Vagina (tissue), 2 donors: ENCODE measurements around the gene HDAC8.

Experiments used
- POLR2A ChIP-seq, 2 donors: fragments of 450-650 bp; IDR thresholded peaks; one replicate each; pipeline ENCODE4 v1.6.1; 2017; ENCODE audit warnings: antibody characterized with exemption in 2 of 2, mild to moderate bottlenecking in 2 of 2, moderate library complexity in 2 of 2
- POLR2AphosphoS5 ChIP-seq, 2 donors: sonication (generic); formaldehyde crosslinking; IDR thresholded peaks; one replicate each; pipeline ENCODE4 v1.9.0; 2017; ENCODE audit warnings: antibody characterized with exemption in 2 of 2, mild to moderate bottlenecking in 2 of 2, low read depth in 1 of 2; ENCODE audit not compliant: insufficient read depth in 1 of 2
- TF ChIP-seq, protein P1 (sequence below), 3 experiments: fragments of 450-650 bp in 2 of 3; fragments of 200-600 bp in 1 of 3; sonication (generic) in 1 of 3; IDR thresholded peaks; one replicate each; pipeline ENCODE4 v1.5.1; 2017 to 2019; ENCODE audit warnings: antibody characterized with exemption in 3 of 3, mild to moderate bottlenecking in 2 of 3, moderate library complexity in 2 of 3

DNA sequence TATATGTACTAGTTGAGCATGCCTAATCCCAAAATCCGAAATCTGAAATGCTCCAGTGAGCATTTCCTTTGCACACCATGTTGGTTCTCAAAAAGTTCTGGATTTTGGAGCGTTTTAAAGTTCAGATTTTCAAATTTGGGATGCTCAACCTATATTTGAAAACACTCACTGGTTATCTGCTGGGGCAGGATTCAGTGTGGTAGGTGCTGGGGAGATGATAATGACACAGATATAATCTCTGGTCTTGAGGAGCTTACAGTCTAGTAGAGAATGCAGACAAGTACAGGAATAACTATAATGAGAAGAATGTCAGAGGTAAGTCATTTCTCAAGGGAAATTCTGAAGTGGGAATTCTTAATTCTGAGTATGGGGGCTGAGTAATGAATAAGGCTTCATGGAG lies 207.5 kb downstream of the HDAC8 start:
- TF ChIP-seq, protein P1, sequence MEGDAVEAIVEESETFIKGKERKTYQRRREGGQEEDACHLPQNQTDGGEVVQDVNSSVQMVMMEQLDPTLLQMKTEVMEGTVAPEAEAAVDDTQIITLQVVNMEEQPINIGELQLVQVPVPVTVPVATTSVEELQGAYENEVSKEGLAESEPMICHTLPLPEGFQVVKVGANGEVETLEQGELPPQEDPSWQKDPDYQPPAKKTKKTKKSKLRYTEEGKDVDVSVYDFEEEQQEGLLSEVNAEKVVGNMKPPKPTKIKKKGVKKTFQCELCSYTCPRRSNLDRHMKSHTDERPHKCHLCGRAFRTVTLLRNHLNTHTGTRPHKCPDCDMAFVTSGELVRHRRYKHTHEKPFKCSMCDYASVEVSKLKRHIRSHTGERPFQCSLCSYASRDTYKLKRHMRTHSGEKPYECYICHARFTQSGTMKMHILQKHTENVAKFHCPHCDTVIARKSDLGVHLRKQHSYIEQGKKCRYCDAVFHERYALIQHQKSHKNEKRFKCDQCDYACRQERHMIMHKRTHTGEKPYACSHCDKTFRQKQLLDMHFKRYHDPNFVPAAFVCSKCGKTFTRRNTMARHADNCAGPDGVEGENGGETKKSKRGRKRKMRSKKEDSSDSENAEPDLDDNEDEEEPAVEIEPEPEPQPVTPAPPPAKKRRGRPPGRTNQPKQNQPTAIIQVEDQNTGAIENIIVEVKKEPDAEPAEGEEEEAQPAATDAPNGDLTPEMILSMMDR (IDR thresholded peaks at IDR 0.05) = no peak
- TF ChIP-seq POLR2A (IDR thresholded peaks at IDR 0.05) (no peak), POLR2AphosphoS5 (IDR thresholded peaks at IDR 0.05; ENCODE audit: insufficient read depth in 1 of 2, low read depth in 1 of 2) (no peak)
